Measurements from ENCODE around the gene PAX5.
"Not testable (repeated sequence)": the region's sequence is repeated elsewhere in the genome, so short reads cannot be mapped to it uniquely, and the experiment has no call there.

Gene PAX5

GRCh38 chr9:36880075-36880474 is 154.0 kb downstream of the PAX5 start:
- DNase-seq (ENCODE audit: low read depth): no peak

- DNase-seq (ENCODE audit: low read depth): no peak
Measured at GRCh38 chr9:36878986-36879982, 154.8 kb downstream of the PAX5 start.

GRCh38 chr9:36877239-36877638 is 156.8 kb downstream of the PAX5 start:
- DNase-seq (ENCODE audit: low read depth): no peak

GRCh38 chr9:36876056-36876455 is 158.0 kb downstream of the PAX5 start:
- no peak for DNase-seq (ENCODE audit: low read depth)

- no peak for DNase-seq (ENCODE audit: low read depth)
Measured at GRCh38 chr9:36874921-36875320, 159.1 kb downstream of the PAX5 start.

- no peak for DNase-seq (ENCODE audit: low read depth)
Measured at GRCh38 chr9:36874261-36874660, 159.8 kb downstream of the PAX5 start.

- peak; percentile 59 for DNase-seq (ENCODE audit: low read depth)
Measured at GRCh38 chr9:36873247-36873875, 160.7 kb downstream of the PAX5 start.

- no peak for DNase-seq (ENCODE audit: low read depth)
Measured at GRCh38 chr9:36872641-36873040, 161.4 kb downstream of the PAX5 start.

GRCh38 chr9:36871606-36872005 is 162.5 kb downstream of the PAX5 start:
- no peak for DNase-seq (ENCODE audit: low read depth)

- DNase-seq (ENCODE audit: low read depth): no peak
Measured at GRCh38 chr9:36870960-36871359, 163.1 kb downstream of the PAX5 start.

- not testable (repeated sequence) for DNase-seq (ENCODE audit: low read depth)
Measured at GRCh38 chr9:36869605-36870004, 164.5 kb downstream of the PAX5 start.

- no peak for DNase-seq (ENCODE audit: low read depth)
Measured at GRCh38 chr9:36868586-36869282, 165.3 kb downstream of the PAX5 start.

- DNase-seq (ENCODE audit: low read depth): no peak
Measured at GRCh38 chr9:36867672-36868471, 166.2 kb downstream of the PAX5 start.

GRCh38 chr9:36867241-36867640 is 166.8 kb downstream of the PAX5 start:
- no peak for DNase-seq (ENCODE audit: low read depth)

GRCh38 chr9:36866840-36867239 is 167.2 kb downstream of the PAX5 start:
- DNase-seq (ENCODE audit: low read depth): no peak

GRCh38 chr9:36865731-36866635 is 168.1 kb downstream of the PAX5 start:
- no peak for DNase-seq (ENCODE audit: low read depth)

- DNase-seq (ENCODE audit: low read depth): no peak
Measured at GRCh38 chr9:36864491-36865410, 169.3 kb downstream of the PAX5 start.

- DNase-seq (ENCODE audit: low read depth): no peak
Measured at GRCh38 chr9:36862206-36863145, 171.6 kb downstream of the PAX5 start.
